Myocyte (in vitro differentiated cells): ENCODE measurements around the gene SLC32A1. TPM values are rescaled to one million over a fixed set of nuclear protein-coding genes. Genes with fewer than 3 reads are reported as not detected.

ENCODE experiments used
- DNase-seq: peaks from one replicate; pipeline ENCODE4 v3.0.0-alpha.2; 2012; ENCODE audit warnings: low read depth
- total RNA-seq: library from RNA; depleted of rRNA; stranded (reverse); fragments of >200 nt; gene quantifications from 2 replicates; pipeline ENCODE4 v1.2.3, GENCODE V29; 2014

The SLC32A1 gene
- total RNA-seq, 1 donor from 2014 or later, result not detected

DNA sequence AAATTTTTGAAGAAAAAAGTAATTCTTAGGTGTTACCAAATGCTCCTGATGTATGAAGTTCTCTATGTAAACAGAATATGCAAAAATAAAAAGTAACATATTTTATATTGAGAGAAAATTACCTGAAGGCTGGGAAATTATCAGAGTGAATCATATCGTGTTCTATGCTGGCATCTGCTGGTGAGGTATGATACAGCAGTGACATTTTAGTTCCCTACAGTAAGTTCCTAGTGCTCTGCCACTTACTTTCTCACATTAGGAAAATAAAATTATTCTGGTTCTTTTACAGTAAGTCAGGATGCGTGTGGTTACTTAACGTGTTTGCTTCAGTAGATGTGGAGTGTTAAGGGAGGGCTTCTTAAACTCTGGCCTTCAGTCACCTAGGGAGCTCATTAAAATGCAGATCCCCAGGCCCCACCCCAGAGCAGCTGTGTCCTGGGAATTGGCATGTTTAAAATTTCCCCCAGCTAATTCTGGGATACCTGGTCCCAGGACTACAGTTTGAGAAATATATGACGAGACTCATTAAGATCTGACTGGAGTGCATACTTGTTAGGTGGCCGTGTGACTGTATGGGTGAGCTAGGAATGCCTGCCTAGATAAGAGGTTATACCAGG is 27.2 kb downstream of the SLC32A1 start:
- peak; percentile 47 for DNase-seq

GRCh38 chr20:38752029-38752428 is 27.7 kb downstream of the SLC32A1 start:
- DNase-seq, result no peak

- no peak for DNase-seq
Observed at GRCh38 chr20:38754924-38755323, 30.6 kb downstream of the SLC32A1 start.

GRCh38 chr20:38755324-38755910 is 31.1 kb downstream of the SLC32A1 start:
- peak; percentile 73 for DNase-seq

DNA sequence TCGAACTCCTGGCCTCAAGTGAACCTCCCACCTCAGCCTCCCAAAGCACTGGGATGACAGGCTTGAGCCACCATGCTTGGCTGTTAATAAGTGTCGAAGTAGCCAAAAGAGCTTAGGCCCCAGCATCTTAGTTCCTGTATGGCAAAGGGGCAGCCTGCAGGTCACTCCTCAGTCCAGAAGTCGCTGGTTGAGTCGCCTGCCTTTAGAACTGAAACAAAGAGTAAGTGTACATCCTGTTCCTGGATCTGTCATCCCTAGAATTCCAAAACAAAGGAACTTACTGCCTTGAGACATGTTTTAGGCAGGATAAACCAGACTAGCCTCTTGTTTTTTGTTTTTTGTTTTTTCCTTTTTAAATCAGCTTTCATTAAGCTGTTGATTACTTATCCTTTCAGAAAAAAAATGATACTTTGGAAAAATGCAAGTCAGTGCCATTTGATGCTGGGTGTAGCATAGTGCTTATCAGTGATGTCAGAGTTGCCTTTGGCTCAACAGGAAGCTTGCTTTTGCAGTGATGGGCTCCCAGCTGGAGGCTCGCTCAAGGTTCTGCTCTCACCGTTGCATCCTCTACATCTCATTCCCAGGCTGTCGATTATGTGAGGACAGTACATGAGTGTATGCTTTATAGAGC is 33.0 kb downstream of the SLC32A1 start:
- no peak for DNase-seq

- no peak for DNase-seq
Observed at GRCh38 chr20:38759106-38759505, 34.8 kb downstream of the SLC32A1 start.

GRCh38 chr20:38760978-38761377 is 36.7 kb downstream of the SLC32A1 start:
- no peak for DNase-seq

DNA sequence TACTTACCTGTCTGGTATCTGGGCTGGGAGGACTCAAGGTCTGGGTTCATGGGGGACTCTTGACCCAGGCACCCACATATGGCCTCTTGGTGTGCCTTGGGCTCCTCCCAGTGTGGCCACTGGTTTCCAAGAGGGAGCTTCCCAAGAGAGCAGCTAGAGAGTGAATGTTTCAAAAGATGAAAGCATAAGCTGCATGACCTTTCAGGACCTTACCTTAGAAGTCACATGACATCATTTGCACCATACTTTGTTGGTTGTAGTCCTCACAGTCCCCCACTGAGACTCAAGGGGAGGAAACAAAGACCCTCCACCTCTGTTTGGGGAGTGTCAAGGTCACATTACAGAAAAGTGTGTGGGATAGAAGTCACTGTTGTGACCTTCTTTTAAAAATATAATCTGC is 37.9 kb downstream of the SLC32A1 start:
- no peak for DNase-seq

DNA sequence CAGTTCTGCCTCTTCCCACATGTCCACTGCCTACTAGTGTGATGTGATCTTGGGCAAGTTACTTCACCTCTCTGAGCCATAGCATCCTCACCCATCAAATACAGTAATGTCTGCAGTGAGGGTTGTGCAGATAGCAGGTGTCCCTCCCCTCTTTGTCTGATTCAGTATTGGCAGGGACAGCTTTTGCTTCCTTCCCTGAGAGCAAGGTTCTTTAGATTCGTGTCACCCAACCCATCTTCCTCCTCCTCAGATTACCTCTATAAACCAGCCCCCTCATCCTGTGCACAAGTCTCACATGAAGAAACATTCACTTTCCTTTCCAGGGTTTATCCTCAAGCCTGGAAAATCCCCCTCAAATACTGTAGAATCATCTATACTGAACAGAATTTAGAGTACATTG is 39.3 kb downstream of the SLC32A1 start:
- DNase-seq, result no peak

GRCh38 chr20:38764567-38765318 is 40.5 kb downstream of the SLC32A1 start:
- DNase-seq, result peak; percentile 95

GRCh38 chr20:38766071-38766470 is 41.8 kb downstream of the SLC32A1 start:
- no peak for DNase-seq

- no peak for DNase-seq
Observed at GRCh38 chr20:38769376-38770295, 45.4 kb downstream of the SLC32A1 start.

DNA sequence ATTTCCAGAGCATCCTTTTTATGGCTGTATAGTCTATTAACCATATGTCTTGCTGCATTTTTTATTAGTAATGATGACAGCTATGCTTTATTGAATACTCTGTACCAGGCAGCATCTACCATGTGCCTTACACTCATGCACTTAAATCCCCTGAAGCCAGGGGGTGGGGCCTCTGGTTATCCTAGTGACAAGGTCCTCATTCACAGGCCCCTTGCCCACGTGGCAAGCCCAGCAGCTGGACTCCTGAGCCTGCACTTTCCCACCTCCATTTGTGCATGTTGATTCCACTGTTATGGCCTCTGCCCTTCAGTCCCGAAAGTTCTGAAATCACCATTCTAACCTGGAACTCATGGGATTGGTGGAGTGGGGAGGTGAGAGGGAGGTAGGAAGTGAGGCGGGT is 46.3 kb downstream of the SLC32A1 start:
- no peak for DNase-seq

GRCh38 chr20:38770970-38771369 is 46.7 kb downstream of the SLC32A1 start:
- no peak for DNase-seq

- no peak for DNase-seq
Observed at GRCh38 chr20:38771621-38772020, 47.3 kb downstream of the SLC32A1 start.

- no peak for DNase-seq
Observed at GRCh38 chr20:38774167-38774566, 49.9 kb downstream of the SLC32A1 start.

DNA sequence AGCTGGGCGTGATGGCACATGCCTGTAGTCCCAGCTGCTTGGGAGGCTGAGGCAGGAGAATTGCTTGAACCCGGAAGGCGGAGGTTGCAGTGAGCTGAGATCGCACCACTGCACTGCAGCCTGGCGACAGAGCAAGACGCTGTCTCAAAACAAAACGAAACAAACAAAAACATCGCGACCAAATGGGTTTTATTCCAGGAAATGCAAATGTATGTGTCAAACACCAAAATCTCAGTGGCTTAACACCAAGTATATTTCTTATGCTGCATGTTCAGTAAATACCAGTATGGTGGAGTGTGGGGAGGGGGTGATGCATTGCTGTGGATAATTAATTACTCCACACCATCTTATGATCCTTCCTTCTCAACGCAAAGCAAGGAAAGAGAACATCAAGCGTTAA is 52.1 kb downstream of the SLC32A1 start:
- DNase-seq, result no peak
